GM18498 (cell line): ENCODE measurements around the gene CHTF8.

ENCODE experiments used
- ATAC-seq: cut with Tn5 transposase; IDR thresholded peaks from one replicate; pipeline ENCODE4 v1.9.1; 2021; ENCODE audit warnings: mild to moderate bottlenecking, moderate library complexity; ENCODE audit not compliant: unreplicated experiment

The CHTF8 gene

DNA sequence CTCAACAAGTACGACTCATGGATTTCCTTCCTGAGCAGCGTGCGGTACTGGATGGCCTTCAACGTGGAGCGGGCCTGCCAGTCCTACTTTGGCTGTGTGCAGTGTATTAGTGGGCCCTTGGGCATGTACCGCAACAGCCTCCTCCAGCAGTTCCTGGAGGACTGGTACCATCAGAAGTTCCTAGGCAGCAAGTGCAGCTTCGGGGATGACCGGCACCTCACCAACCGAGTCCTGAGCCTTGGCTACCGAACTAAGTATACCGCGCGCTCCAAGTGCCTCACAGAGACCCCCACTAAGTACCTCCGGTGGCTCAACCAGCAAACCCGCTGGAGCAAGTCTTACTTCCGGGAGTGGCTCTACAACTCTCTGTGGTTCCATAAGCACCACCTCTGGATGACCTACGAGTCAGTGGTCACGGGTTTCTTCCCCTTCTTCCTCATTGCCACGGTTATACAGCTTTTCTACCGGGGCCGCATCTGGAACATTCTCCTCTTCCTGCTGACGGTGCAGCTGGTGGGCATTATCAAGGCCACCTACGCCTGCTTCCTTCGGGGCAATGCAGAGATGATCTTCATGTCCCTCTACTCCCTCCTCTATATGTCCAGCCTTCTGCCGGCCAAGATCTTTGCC is 17.9 kb downstream of the CHTF8 start:
- no peak for ATAC-seq

DNA sequence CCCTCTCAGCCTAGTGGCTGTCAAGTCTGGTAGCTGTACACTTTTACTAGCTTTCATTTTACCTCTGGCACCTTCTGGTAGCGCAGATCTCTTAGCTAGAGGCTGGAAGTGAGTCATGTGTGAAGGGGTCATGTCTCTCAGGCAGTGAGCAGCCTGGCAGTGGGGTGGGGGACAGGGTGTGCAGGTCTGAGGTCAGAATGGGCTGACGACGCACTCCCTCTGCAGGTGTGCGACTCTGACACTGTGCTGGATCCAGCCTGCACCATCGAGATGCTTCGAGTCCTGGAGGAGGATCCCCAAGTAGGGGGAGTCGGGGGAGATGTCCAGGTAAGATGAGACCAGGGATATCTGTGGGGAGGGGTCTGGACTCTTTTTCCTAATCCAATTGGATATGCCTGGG is 19.2 kb downstream of the CHTF8 start:
- ATAC-seq, result no peak

DNA sequence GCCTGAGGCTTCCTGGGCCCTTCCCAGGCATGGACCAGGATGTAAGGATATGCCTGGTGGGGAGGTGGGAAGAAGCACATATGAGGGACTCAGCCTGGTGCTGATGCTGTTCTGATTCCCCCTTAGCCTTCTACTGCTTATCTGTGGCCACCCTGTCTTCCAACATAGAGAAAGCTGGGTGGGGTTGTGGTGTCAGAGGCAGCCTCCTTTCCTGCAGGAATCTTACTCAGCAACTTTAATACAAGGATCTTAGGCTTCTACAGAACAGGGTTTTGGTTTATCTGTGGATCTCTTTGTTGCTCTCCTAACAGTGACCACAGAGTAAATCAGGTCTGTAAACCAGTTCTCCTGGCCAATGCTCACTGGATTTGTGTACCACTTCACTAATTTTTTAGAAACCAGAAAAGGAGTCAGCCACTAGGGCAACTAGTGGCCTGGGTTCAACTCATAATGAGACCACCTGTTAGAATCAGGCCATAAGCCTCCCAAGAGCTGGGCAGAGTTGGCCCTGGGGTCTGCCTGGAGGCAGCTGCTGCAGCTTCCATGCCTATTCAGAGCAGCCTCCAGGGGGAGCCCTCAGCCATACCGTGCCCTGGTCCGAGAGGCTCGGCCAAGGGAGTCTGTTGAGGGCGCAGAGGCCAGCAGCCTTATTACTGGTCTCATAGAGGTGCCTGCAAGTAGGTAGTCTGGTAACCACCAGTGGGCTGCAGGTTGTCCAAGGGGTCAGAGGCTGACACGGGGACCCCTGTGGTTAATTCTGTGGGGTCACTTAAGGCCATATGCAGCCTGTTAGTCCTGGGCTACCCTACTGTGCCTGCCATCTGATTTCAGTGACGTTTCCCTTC is 19.9 kb downstream of the CHTF8 start:
- ATAC-seq, result no peak

DNA sequence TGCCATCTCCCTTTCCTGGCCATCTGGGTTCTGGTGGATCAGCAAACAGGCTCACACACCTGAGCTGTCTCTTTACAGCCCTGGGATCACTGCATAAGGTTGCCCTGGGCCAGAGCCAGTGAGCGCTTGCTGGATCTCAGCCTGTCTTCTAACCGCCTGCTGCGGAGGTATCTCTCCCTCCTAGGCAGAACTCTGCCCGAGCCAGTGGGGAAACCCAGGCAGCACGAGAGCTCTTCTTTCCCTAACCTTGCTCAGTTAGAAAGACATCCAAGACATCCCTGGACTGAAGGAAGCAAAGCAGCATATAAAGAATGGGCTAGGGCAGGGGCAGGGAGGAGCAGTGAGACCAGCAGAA is 20.5 kb downstream of the CHTF8 start:
- no peak for ATAC-seq

DNA sequence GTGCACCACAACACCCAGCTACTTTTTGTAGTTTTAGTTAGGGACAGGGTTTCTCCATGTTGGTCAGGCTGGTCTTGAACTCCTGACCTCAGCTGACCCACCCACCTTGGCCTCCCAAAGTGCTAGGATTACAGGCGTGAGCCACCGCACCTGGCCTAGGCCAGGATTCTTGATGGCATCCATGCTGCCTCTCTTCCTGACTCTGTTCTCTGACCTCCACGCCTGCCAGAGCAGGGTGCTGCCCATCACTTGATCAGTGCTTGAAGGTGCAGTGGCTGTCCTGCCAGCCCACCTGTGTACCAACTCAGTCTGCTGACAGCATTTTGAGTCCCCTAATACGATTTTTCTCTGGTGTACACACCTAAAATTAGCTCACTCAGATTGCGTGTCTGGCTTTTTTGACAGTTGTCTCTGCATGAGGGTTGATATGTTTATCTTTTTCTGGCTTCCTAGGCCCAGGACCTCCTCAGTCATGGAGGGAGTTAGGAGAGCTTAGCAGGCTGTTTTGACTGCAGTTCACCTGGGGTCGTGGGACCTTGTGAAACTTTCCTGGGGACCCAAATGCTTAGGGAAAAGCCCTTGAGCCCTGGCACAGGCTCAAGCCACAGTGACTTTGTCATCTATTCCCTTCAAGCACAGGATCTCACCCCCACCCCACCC is 21.0 kb downstream of the CHTF8 start:
- no peak for ATAC-seq

DNA sequence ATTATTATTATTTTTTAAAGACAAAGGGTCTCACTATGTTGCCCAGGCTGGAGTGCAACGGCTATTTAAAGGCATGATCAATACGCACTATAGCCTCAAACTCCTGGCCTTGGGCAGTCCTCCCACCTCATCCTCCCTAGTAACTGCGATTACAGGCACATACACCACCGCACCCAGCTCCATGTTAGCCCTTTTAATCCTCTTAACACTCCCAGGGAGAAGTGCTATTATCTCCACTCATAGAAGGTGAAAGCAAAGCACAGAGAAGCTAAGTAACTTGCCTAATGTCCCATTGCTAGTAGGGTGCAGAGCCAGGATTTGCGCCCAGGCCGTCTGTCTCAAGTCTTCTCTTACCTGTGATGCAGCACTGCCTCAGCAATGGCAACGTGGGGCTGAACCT is 22.0 kb downstream of the CHTF8 start:
- no peak for ATAC-seq

DNA sequence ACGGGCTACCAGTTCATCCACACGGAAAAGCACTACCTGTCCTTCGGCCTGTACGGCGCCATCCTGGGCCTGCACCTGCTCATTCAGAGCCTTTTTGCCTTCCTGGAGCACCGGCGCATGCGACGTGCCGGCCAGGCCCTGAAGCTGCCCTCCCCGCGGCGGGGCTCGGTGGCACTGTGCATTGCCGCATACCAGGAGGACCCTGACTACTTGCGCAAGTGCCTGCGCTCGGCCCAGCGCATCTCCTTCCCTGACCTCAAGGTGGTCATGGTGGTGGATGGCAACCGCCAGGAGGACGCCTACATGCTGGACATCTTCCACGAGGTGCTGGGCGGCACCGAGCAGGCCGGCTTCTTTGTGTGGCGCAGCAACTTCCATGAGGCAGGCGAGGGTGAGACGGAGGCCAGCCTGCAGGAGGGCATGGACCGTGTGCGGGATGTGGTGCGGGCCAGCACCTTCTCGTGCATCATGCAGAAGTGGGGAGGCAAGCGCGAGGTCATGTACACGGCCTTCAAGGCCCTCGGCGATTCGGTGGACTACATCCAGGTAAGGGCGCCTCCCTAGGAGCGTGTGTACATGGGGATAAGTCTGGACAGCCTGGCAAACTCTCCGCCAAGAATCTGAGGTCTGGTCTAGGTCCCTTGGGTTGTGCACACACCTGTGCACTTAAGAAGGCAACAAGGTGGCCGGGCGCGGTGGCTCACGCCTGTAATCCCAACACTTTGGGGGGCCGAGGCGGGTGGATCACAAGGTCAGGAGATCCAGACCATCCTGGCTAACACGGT is 22.7 kb downstream of the CHTF8 start:
- no peak for ATAC-seq

DNA sequence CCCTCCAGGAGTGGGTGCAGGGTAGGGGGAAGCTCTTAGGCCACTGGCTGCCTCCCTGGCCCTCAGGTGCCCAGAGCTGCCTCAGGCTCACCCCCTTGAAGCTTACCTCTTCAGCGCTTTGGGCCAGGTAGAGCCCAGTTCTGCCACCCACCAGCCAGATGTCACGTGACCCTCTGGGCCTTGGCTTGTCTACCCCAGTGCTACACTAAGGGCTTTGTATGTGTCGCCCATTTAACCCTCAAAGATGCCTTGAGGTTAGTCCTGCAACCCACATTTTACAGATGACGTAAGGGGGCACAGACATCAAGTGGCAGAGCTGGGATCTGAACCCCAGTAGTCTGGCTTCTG is 23.5 kb downstream of the CHTF8 start:
- no peak for ATAC-seq

DNA sequence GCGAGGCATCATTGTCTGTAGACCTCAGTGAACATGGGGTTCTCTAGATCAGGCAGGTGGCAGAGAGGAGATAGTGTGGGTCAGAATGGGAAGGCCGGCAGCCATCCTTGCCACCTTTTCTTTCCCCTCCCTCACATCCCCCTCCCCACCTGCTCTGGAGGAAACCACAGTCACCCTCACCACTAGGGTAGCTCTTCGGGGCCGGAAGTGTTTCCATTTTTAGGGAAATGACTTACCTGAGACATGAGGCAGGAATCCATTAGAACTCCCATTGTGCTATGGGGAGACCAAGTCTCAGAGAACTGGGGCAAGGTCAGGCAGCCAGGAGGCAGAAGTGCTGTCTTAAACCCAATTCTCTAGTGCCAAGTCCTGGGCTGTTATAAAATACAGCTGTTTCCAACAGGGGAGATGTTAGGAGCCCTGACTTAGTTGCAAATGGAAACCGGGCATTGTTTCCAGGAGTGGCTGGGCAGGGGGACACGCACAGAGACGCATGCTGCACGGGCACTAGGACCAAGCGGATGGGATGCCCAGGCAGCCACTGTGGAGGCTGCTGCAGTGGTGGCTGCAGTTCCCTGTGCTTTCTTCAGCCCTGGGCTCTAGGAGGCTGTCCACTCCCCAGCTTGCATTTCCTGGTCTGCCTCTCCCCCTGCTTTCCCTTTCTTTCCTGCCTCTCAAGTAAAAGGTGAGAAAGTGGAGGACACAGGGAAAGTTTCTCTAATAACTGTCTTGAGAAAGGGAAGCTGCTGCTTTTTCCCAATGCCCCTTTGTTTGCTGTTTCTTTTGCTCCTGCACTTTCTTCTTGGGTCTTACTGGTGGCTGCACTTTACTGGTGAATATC is 24.1 kb downstream of the CHTF8 start:
- no peak for ATAC-seq

DNA sequence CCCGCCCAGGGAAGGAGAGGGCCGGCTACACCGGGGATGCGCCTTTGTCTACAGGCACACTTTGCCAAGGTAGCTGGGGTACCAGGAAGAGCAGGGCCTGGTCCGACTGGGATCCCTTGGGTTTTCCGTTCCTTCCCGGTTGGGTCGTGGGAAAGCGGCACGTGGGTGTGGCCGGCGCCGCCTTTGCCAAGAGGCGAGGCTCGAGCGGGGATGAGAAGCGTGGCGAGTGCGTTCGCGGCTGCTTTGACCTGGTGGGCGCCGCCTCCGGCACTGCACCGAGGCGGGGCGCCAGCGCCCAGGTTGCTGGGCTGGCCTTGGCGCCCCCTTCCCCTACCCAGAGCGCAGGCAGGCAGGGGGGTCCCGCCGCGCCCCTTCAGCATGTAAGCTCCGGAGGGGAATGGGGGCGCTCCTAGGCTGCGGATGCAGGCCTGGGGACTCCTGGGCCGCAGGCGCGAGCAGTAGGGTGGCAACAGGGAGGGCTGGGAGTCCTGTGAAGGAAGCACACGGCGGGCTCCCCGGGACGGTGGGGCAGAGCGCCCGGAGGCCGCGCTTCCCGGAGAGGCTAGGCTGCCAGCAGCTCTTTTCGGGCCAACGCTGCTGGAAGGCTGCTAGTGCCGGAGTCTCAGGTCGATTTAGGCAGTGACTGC is 24.9 kb downstream of the CHTF8 start:
- no peak for ATAC-seq

DNA sequence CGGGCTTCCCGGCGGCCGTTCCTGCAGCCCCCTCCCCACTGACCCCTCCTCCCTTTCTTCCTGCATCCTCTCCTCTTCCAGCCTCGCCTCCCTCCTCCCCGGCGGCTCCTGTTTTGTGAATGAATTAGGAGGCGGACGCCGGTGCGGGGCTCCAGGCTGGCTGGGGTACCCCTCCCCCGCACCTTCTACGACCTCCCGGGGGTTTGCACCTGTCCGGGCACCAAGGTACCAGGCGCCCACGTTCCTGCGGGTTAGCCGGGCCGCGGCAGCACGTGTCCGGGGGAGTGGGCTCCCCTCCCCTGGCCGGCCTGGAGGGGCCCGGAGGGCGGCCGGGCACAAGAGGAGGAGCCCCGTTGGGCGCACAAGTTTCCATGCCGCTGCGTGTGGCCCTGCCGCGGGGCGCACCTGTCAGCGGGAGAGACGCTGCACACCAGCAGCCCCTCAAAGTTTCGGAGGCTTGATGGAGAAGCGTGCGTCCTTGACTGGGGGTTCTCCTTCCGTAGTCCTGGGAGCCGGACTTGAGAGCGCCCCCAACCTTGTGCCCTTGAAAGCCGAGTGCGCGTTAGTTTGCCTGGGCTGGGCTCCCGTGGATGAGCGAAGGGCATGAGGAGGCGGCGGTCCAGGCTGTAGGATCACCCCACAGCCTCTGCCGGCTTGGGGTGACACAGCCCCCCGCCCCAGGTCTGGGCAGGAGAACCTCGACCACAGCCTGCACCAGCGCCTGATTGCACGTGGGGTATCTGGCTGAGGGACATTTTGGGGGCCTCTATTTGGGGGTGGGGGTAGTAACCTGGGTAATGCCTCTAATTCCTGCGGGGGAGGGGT is 25.7 kb downstream of the CHTF8 start:
- no peak for ATAC-seq

DNA sequence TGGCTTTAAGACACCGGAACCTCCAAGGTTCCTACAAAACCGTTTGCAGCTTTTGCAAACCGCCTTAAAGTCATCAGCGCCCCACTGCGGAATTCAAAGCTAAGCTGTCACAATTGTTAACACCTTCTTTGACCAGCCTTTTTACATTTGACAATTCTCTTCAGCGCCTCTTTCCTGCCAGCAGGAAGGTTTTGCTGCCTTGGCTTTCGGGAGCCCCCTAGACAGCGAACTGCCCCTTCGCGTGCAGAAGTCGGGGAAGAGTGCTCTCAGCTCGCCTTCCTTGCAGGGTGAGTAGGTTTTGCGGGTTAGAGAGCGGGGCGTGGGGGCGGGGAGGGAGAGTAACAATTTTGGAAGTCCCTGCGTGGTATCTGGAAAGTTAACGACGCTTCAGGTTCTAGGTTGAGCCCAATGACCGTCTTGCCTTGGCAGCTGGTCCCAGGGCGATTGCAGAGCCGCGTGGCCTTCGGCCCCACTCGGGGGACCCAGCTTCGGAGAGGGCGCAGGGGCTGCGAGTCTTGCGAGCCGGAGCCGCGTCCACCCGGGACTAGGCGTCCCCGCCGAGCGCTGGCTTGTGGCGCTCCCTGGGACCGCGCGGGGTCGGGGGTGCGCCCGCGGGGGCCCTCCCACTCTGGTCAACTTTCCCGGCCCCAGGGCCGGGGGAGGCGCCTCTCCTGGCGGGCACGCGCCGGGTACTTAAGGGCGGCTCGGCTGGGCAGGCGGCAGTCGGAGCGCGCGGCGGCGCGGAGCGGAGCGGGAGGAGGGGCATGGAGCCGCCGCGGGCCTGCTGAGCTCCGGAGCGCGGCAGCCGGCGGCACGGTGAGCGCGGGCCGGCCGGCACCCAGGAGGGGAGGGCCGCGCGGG is 26.7 kb downstream of the CHTF8 start, which contains the start of gene HAS3:
TSS of gene HAS3 (plus strand) at position 153 of the 861 bp plus-strand sequence. CDS start 3,743 bp downstream, outside the sequence.
- ATAC-seq, result peak; percentile 55

DNA sequence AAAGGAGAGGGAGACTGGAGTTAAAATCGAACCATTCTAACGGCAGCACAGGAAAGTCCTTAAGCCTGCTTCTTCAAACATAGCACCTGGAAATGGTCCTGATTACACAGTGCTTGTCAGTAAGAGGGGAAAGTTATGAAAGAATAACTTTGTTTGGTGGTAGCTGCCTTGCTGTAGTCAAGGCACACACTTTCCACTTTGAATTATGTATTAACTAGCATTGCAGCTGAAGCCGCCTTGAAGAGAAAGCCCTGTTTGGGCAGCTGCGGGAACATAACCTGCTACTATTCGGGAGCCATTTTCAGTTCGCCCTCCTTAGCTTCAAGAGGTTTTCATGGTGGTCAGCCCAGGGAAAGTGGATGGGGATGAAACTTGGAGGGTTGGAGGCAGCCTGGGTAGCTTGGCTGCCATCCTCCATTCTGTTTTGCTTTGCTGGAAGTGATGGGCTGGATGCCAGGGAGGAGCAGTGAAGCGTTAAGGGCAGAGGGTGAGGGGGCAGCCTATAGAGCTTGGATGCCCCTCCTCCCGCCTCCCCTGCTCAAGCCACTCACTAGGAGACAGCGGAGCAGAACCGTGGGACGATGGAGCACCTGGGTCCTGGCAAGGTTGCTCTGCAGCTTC is 32.2 kb downstream of the CHTF8 start:
- no peak for ATAC-seq

DNA sequence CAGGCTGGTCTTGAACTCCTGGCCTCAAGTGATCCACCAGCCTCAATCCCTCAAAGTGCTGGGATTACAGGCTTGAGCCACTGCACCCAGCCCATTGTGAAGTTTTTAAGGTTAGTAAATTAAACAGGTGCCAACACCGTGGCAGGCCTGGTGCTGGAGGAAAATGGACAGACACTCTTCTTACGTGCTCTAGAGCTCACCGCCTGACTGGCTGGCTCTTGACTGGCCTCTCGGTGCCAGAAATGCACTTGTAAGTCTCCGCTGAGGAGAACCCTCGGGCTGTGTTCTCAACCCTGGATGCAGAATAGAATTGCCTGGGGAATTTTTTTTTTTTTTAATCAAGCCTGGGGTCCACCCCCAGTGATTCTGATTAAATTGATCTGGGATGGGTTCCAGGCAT is 37.2 kb downstream of the CHTF8 start:
- no peak for ATAC-seq

DNA sequence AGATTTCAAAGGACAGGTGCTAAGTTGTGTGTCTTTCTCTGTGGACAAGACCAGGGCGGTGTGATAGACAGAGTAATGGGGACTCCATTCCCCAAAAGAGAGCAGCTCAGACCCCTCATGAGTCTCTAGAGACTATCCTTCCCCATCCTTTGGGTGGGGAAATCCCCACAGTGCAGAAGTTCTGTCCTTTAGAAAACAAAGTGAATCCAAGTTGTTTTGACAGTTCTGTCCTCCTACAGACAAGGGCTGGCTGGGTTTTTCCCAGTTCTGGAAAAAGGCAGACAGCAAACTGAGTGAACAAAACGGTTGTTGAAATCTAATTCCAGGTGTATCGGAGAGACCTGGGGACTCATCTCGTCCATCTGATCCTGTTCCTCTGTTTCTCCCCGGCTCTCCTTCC is 37.9 kb downstream of the CHTF8 start:
- no peak for ATAC-seq

DNA sequence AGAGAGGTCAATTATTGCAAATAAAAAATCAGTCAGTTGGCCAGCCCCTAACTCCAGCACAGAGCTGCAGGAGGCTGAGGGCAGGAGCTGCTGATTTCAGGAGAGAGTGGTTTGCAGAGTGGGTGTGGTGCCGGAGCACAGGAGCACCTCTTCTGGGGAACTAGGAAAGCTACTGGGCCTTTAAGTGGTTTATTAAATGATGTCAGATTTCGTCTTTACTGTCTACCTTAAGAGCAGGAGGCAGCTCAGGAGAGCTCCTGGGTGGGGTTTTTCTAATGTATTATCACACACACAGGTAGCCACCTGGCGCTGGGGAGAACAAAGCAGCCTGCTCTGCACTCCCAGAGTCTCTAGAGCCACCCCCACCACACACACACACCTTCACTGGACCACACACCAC is 38.4 kb downstream of the CHTF8 start:
- no peak for ATAC-seq

DNA sequence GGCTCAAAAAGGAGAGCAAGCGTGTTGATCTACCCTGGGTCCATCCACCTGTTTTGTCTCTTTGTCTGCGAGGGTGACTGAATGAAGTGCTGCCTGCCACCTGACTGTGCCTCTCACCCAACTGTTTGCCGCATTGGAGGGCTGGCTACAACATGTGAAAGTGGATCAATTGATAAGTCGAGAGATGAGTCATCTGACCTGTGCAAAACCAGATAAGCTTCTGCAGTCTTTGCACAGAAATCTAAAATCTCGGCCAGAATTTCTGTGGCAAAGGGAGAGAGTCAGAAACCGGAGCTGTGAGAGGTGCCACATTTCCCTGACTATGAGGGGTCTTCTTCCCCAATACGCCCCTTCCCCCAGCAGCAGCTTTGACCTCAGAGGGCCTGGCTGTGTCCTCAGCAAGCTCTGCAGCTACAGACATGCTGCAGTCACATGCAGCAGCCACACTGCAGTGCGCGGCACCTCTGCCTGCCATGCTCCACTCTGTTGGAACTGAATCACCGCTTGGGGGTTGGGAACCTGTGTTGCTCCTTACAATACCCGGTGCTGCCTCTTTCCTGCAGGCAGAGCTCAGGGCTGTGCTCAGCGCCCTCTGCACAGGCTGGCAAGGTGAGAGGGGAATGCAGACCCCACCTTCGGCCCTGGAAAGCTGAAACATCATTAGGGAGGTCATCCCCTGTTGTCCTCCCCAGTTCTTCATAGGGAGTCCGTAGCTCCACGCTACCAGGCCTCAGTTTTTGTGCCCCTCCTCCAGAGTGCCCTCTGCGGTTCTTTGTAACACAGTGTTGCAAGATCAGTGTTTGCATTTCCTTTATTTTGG is 43.1 kb downstream of the CHTF8 start:
- ATAC-seq, result no peak
